HFF-Myc (cell line): ENCODE data around the gene GNAO1.

Source experiments
- DNase-seq: peaks from one replicate; pipeline ENCODE4 v3.0.0-alpha.2; 2011; ENCODE audit warnings: low read depth; ENCODE audit errors: extremely low read depth
- H3K4me3 ChIP-seq: replicated peaks from 2 replicates; pipeline ENCODE4 v1.5.1; 2011; ENCODE audit warnings: low read depth, mild to moderate bottlenecking, control low read depth, low read length
- TF ChIP-seq, protein P1 (sequence below): IDR thresholded peaks from 2 replicates; pipeline ENCODE4 v1.5.1; 2012; ENCODE audit warnings: mild to moderate bottlenecking, low read depth, low read length, control low read depth; ENCODE audit errors: missing control alignments

Gene GNAO1

GRCh38 chr16:56341656-56342399, 150.5 kb downstream of the GNAO1 start:
- no peak for DNase-seq
- TF ChIP-seq, protein P1, sequence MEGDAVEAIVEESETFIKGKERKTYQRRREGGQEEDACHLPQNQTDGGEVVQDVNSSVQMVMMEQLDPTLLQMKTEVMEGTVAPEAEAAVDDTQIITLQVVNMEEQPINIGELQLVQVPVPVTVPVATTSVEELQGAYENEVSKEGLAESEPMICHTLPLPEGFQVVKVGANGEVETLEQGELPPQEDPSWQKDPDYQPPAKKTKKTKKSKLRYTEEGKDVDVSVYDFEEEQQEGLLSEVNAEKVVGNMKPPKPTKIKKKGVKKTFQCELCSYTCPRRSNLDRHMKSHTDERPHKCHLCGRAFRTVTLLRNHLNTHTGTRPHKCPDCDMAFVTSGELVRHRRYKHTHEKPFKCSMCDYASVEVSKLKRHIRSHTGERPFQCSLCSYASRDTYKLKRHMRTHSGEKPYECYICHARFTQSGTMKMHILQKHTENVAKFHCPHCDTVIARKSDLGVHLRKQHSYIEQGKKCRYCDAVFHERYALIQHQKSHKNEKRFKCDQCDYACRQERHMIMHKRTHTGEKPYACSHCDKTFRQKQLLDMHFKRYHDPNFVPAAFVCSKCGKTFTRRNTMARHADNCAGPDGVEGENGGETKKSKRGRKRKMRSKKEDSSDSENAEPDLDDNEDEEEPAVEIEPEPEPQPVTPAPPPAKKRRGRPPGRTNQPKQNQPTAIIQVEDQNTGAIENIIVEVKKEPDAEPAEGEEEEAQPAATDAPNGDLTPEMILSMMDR = no peak
- H3K4me3 ChIP-seq = no peak overlapping the region

- no peak overlapping the region for H3K4me3 ChIP-seq
- no peak for DNase-seq
- TF ChIP-seq, protein P1 = no peak
These were observed 152.6 kb downstream of the GNAO1 start for GRCh38 chr16:56343661-56344517.

DNA sequence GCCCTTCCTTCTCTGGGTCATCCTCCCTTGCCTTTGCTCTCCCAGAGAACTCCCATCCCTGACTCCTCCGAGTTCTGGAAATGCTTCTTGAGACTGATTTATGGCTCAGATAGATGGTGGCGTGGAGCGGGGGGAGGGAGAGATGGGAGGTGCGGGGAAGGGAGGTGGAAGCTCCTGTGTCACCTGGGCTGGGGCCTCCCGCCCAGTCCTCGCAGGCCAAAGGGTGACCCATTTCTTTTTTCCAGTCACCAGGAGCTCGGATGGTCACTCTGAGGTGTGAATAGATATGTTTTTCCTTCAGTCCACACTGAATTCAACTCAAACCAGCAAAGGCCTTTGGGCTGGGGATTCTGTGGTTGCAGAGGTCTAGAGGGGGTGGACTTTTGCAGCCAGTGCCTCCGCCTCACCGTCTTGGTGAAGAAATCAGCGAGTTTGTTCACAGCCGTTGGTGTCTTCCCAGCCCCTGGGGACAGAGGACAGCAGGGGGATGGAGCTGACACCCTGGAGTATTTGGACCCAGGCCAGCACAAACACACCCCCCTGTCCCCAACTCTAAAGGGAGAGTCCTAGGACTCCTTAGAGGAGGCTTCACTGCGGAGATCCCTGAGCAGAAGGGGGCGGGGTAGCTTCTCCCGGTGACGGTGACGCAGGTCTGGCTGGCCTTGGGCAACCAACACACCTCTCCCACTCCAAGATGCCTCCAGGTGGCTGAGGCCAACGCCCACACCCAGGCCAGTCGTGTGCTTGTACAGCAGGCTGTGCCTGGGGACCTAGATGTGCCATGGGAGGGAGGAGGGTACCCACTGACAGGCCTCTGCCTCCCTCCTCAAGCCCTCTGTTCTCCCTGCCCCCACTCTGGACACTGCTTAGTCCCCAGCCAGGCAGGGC, 153.5 kb downstream of the GNAO1 start:
- no peak overlapping the region for H3K4me3 ChIP-seq
- no peak for DNase-seq
- TF ChIP-seq, protein P1 = no peak

DNA sequence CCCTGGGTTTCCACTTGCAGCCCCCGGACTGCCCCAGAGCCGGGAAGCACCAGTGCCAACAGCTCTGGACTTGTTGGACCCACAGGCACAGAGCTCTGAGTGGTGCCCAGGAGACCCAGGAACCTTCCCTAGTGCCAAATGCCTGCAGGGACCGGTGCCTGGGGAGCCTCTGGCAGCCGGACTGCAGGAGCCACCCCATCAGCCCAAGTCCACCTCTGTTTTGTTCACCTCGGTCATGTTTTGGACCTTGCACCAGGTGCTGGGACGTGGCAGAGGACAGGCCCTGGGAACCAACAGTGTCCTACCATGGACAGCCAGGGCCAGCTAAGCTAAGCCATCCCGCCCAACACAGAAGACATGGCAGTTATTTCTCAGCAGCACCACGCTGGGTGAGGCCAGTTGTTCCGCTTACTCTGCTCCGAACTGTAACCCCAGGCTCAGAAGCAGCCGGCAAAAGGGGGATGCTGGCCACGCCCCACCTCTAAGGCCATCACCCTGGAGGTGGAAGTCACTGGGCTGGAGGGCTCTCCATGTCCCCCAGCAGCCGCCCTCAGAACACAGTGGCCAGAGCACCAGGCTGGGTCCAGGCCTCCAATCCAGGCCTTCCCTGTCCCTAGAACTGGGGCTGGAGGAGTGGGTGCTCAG, 154.2 kb downstream of the GNAO1 start:
- DNase-seq = no peak
- no peak overlapping the region for H3K4me3 ChIP-seq
- TF ChIP-seq, protein P1 = no peak

DNA sequence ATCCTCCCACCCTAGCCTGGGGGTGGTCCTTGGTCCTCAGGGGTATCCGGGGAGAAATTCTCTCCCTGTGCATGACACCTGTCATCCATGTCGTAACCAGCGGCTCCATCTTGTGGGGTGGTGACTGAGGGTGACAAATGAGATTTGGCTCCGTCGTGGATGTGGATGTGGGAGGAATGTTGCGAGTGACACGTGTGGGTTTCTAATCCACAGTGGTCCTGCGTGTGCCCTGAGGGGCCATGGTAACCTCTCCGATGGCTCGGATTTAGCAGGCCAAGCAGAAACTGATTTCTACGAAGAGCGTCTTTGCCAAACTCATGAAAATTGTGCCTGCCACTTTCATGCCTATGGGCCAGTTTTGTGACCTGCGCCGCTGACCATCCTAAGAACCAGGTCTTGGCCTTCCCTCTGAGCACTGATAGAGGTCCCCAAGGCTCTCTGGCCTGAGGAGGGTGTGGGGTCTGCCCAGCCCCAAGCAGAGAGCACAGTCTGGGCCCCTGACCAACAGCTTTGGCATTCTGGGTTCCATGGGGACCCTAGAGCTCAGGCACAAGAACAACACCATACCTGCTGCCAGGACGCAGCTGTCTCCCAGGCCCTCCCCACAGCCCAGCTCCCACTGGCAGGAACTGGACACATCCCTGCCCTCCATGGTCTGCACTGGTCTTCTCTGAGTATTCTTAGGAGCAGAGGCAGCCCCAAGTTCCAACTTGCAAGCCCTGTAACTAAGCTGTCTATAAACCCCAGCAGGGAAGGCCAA, 155.0 kb downstream of the GNAO1 start:
- no peak overlapping the region for H3K4me3 ChIP-seq
- TF ChIP-seq, protein P1 = no peak
- no peak for DNase-seq
